HG03342 (cell line): ENCODE results near the gene COG6.
A peak's percentile ranks its signal among the peaks of the same experiment; 100 is the strongest.

Experiments used
- ATAC-seq: cut with Tn5 transposase; IDR thresholded peaks from one replicate; pipeline ENCODE4 v1.9.1; 2021; ENCODE audit warnings: mild to moderate bottlenecking, moderate library complexity; ENCODE audit not compliant: unreplicated experiment

Gene COG6

GRCh38 chr13:39767791-39768517 is 112.5 kb downstream of the COG6 start:
- ATAC-seq, result no peak

DNA sequence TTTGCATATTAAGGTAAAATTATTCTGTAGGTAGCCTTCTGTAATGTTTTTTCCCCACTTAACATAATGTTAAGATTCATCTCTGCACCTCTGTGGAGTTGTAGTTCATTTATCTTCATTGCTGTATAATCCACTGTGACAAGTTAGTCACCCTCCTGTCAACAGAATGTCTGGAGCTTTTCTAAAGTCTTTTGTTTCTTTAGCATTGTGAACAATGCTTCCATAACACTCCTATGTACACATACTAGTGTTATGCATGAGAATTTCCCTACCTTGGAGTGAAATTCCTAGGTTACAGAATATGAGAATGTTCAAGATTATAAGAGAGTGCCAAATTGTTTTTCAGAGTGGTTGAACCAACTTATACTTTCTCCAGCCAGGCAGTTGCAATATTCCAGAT is 113.5 kb downstream of the COG6 start:
- ATAC-seq, result no peak

DNA sequence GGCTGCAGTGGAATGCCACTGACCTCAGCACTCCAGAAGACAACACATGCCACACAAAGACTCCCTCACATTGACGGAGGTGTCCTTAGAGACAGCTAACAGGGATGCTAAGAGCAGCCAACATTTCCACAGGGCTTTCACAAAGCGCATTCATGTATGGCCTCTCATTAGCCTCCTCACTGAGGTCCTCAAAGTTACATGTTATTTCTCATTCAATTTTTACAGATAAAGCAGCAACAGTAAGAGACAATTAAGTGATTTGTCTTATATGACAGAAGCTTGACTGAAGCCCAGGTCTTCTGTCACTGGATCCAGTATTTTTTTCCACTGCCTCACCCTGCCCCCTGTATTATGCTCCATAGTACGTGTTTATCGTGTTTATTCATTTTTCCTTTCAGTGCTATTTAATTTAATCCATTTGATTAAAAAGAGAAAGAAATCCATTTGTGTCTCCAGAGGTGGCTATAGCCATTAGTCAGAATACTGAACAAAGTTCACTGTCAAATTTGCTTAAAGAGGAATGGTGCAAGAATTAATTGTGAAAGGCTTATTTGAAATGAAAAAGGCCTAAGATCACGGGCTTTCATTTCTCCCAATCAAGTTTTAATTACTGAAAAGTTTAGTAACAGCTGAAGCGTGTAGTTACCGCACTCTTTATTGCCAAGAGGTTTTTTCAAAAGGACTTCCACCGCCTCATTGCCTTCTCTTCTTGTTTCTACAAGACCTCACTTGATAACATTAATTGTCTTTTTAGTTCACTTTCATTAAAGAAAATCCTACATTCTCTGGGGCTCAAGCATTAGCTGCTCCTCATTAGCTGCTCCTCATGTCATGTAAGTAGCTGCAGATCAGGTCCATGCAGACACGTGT is 115.0 kb downstream of the COG6 start:
- ATAC-seq, result no peak

GRCh38 chr13:39773833-39774232 is 118.4 kb downstream of the COG6 start:
- ATAC-seq, result no peak

DNA sequence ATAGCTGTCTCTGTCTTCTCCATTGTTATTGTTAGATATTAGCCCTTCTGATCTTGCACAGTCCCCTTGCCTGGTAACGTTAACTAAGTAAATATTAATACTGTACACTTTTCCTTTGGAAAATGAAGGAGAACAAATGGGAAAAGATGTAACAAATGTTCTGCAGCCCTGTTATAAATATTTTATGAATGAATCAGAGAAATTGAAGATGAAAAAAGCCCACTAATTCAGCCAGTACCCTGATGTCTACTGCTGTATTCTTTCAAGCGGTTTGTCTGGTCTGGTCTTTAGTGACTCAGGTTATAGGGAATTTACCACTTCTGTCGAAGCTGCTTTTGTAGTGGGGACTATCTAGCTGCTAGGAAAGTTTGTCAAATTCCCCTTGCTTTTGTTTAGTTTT is 121.0 kb downstream of the COG6 start:
- ATAC-seq, result peak; percentile 64

DNA sequence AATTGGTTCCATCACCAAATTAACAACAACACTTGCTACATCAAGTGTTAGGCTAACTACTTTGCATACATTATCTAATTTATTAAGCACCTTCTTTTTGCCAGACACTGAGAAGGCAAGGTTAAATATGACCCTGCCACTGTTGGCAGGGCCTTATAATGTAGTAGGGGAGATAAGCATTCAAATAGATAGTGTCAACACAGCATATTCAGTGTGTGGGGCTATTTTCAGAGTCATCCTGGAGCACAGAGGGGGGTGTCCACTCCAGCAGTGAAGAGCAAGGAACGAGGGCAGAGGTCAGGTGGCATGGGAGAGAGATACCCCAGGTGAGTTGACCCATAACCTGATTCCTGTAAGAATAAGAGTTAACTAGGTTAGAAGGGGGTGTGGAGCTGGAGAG is 121.6 kb downstream of the COG6 start:
- ATAC-seq, result no peak

GRCh38 chr13:39777527-39778061 is 122.1 kb downstream of the COG6 start:
- ATAC-seq, result peak; percentile 45

DNA sequence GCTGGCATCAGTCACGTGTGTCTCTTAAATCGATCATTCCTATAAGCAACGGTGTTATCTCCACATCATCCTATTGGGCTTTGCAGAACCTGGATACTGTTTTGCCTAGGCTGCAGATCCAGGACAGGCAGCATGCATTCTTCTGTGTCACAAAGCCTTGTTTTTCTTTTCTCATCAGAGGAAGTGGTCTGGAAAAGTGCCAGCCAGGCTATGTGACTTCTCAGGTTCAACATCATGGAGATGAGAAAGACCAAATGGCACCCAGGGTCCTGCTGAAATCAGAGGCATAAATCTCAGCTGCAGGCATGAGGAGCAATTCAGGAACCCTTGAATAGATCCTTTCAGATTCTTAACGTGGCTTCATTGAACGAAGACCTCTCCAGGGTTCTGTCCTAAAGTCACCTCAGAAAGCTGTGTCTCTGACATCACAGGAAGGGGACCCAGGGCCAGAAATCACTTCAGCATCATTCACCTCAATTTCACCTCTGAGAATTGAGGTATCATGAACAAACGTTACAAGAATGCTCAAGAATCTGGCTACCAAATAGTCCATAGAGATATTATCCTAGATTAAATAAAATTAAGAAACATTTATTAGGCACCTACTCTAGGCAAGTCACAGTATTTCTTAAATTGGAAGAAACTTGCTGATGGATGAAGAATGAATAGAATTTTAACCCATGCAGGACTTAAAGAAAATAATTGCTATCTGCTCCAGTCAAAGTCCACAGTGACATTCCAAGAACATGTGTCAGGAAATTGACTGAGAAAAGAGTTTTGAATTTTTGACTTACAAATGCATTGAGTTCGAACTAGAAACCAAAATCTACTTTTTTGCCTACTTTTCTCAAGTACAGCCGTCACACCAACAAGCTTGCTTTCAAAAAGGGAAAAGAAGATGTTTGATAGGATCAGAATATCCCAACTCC is 124.1 kb downstream of the COG6 start:
- ATAC-seq, result no peak

DNA sequence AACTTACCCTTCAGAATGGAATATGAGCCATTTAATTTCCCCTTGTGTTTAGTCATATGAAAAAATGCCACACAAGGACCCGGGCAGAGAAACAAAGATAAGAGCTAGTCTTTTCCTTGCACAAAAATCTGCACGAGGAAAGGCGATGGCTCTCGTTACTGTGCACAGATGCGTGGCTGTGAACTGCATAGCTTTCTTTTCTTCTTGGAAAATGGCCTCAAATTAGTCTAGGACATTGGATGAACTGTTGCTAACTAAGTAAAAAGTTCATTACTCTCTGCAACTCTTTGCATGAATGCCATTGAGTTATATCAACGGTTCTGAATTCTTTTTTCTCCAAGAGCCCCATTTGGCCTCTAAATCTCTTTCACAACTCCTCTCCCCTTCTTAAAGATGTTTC is 125.2 kb downstream of the COG6 start:
- no peak for ATAC-seq

GRCh38 chr13:39781381-39781780 is 125.9 kb downstream of the COG6 start:
- ATAC-seq, result no peak

- ATAC-seq, result no peak
These were observed 127.6 kb downstream of the COG6 start for GRCh38 chr13:39783051-39783450.

- no peak for ATAC-seq
These were observed 128.9 kb downstream of the COG6 start for GRCh38 chr13:39784347-39784746.

DNA sequence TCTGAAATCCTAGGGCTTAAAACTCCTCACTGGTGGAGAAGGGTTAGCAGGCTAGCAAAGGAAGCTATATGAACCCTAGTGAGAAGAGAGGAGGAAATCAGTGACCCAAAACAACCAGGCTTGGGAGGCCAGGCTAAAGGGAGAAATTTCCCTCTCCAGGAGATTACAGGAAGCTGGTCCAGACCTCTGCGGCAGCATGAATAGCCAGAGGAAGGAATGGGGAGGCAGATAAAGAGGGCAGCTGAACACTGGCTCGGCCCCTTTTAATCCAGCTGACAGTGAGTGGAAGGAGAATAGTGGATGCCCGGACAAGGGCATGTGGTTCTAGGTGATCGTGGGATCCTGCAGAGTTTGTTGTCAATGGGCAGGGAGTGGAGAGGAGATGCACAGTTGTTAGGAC is 130.6 kb downstream of the COG6 start:
- ATAC-seq, result no peak

DNA sequence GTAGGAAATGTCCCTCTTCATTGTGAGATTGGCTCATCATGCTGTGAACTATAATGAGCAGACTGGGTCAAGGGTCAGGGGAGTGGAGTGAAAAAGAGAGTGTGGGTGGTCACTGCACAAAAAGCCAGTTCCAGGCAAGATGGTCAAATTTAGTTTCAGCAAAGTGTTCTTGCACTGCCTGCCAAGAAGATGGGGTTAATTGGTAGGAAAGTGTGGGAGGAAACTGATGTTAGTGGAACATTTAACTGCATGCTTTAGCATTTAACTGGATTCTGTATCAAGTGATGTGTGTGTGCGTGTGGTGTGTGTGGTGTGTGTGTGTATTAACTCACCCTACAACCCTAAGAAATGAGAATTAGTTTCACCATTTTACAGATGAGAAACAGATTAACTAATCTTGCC is 131.6 kb downstream of the COG6 start:
- no peak for ATAC-seq

DNA sequence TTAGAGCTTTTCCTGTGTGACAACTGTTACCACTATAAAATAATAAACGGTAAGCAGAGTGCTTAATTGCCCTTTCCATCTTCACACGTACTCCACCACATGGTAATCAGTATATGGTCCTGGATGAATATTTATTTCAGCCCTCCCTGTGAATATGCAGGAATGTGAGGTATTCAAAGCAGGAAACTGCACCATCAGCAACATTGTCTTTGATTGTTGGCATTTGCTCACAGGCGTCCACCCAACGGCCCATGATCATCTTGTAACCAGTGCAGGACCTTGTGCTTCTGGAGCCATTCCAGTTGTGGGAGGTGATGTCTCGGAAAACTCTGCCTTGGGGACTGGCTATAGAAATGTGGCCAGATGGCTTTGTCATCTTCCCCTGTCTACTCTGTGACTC is 132.6 kb downstream of the COG6 start:
- ATAC-seq, result no peak

DNA sequence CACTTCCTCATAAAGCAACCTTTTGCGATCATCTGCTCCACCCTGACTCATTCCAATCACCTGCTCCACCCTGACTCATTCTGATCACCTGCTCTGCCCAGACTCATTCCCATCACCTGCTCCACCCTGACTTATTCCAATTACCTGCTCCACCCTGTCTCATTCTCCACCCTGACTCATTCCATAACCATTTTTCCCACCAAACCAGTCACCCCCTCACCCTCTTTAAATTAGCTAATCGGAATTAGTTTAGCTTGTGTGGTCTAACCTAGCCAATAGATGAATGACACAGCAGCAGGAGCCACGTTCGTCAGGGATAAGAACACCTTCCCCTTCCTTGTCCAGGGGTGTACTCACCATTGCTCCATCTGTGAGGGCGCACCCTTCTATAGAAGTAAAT is 134.0 kb downstream of the COG6 start:
- ATAC-seq, result no peak
